Measurements from ENCODE around the gene AGO3. TPM values are rescaled to one million over a fixed set of nuclear protein-coding genes. Genes with fewer than 3 reads are reported as not detected.
A peak's percentile ranks its signal among the peaks of the same experiment; 100 is the strongest.

The AGO3 gene
- total and polyA plus RNA-seq, 2 donors = 4.1 to 16.5 TPM

DNA sequence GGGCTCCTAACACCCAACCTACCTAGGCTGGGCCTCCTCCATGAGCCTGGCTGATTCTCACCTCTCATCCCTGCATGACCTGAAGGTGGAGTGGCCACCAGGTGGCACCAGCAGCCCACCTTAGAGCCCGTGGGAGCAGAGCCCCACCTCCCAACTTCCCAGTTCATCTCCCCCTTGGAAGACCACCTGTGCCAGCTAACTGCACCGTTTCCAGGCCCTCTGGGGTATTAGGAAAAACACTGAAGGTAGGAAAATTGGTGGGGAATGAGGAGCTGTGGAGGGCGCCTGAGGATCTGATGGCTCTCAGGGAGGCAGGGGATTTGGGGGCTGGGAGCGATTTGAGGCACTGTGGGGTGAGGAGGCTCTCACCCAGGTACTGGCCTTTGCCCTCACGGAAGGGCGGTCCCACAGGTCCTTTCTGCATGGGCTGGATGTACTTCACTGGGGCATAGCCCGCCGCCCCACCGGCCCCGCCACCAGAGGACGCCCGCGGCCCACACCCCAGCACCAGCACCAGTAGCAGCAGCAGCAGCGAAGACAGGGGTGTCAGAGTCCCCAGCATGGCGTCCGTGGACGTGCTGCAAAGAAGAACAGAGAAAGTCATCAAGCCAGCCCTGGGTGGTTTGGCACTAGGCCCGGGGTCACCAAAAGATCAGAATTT is 168.9 kb downstream of the AGO3 start:
- DNase-seq (ENCODE audit: low read depth in 6 of 9, low spot score in 9 of 9) = peak in 7 of 9 donors; percentile 48 to 78 (median 66)
- Histone ChIP-seq H3K4me3 (ENCODE audit: low read length in 2 of 2) (no peak overlapping the region), H3K9me3 (ENCODE audit: control insufficient read depth in 2 of 2, insufficient read depth in 1 of 2, low read length in 1 of 2) (no peaks in the 10 kb centered on the region), H3K27ac (ENCODE audit: low read depth in 1 of 2, low read length in 1 of 2) (no peak overlapping the region), H3K4me1 (ENCODE audit: control insufficient read depth in 2 of 2, insufficient read depth in 2 of 2, low read length in 2 of 2) (peaks cover 0 to 3% of the 10 kb centered on the region in 2 donors), H3K36me3 (ENCODE audit: control insufficient read depth in 2 of 2, insufficient read depth in 2 of 2, low read length in 1 of 2) (peaks cover 10 to 12% of the 10 kb centered on the region in 2 donors), H3K27me3 (ENCODE audit: control insufficient read depth in 2 of 2, insufficient read depth in 1 of 2, low read length in 1 of 2) (no peaks in the 10 kb centered on the region)
- WGBS = 45% methylated on average over 18 of the region's 18 CpGs

DNA sequence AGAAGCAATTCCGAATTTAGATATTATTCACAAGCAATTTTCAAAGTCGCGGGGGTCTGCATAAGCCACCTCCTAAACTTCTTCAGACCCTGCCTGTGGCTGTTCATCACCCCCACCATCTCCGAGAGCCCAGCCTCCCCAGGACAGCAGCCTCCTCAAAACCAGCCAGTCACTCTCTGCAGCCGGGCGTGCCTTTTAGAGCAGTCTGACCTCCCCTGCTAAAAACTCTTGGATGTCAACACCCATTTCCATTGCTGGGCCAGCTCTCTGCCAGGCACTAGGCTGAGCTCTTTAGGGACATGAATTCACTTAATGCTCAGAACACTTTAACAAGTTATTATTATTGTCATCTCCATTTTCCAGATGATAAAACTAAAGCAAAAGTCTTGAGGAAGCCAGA is 169.5 kb downstream of the AGO3 start:
- Histone ChIP-seq H3K36me3 (ENCODE audit: control insufficient read depth in 2 of 2, insufficient read depth in 2 of 2, low read length in 1 of 2) (peaks cover 7 to 8% of the 10 kb centered on the region in 2 donors), H3K9me3 (ENCODE audit: control insufficient read depth in 2 of 2, insufficient read depth in 1 of 2, low read length in 1 of 2) (no peaks in the 10 kb centered on the region), H3K27ac (ENCODE audit: low read depth in 1 of 2, low read length in 1 of 2) (no peak overlapping the region), H3K4me3 (ENCODE audit: low read length in 2 of 2) (no peak overlapping the region), H3K4me1 (ENCODE audit: control insufficient read depth in 2 of 2, insufficient read depth in 2 of 2, low read length in 2 of 2) (peaks cover 0 to 3% of the 10 kb centered on the region in 2 donors), H3K27me3 (ENCODE audit: control insufficient read depth in 2 of 2, insufficient read depth in 1 of 2, low read length in 1 of 2) (no peaks in the 10 kb centered on the region)
- no peak for DNase-seq (ENCODE audit: low read depth in 6 of 9, low spot score in 9 of 9)
- WGBS = 94% methylated on average over 6 of the region's 6 CpGs

DNA sequence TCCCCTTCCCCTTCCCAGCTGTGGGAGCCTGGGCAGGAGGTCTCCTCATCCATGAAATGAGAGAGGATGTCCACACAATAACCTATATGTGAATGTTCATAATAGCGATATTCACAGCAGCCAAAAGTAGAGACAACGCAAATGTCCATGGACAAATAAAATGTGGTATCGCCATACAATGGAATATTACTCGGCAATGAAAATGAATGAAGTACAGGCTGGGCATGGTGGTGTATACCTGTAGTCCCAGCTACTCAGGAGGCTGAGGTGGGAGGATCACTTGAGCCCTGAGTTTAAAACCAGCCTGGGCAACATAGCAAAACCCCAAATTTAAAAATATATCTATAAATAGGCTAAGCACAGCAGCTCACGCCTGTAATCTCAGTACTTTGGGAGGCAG is 170.6 kb downstream of the AGO3 start:
- H3K36me3 ChIP-seq (ENCODE audit: control insufficient read depth in 2 of 2, insufficient read depth in 2 of 2, low read length in 1 of 2) = peaks cover 0 to 2% of the 10 kb centered on the region in 2 donors
- WGBS = 96% methylated on average over 5 of the region's 5 CpGs
- H3K27ac ChIP-seq (ENCODE audit: low read depth in 1 of 2, low read length in 1 of 2) = no peak overlapping the region
- peaks cover 0 to 3% of the 10 kb centered on the region in 2 donors for H3K4me1 ChIP-seq (ENCODE audit: control insufficient read depth in 2 of 2, insufficient read depth in 2 of 2, low read length in 2 of 2)
- H3K9me3 ChIP-seq (ENCODE audit: control insufficient read depth in 2 of 2, insufficient read depth in 1 of 2, low read length in 1 of 2) = no peaks in the 10 kb centered on the region
- no peak for DNase-seq (ENCODE audit: low read depth in 6 of 9, low spot score in 9 of 9)
- no peak overlapping the region for H3K4me3 ChIP-seq (ENCODE audit: low read length in 2 of 2)
- no peaks in the 10 kb centered on the region for H3K27me3 ChIP-seq (ENCODE audit: control insufficient read depth in 2 of 2, insufficient read depth in 1 of 2, low read length in 1 of 2)

DNA sequence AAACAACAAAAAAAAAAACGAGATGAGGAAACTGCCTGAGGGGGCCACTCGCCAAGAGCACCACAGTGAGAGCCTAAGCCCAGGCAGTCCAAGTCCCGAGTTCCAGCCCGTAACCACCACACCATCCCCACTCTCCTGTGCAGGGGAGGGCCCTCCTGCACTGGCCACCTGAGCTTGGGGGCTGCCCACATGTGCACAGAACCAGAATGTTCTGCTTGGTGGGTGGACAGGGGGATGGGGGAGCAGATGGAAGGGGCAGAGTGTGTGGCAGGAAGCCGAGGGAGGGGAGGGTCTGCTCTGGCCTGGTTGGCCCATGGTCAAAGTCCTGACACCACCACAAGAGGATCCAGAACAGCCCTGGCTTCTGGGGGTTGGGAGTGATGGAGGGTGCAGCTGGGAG is 175.4 kb downstream of the AGO3 start:
- Histone ChIP-seq H3K27ac (ENCODE audit: low read depth in 1 of 2, low read length in 1 of 2) (no peak overlapping the region), H3K27me3 (ENCODE audit: control insufficient read depth in 2 of 2, insufficient read depth in 1 of 2, low read length in 1 of 2) (no peaks in the 10 kb centered on the region), H3K4me1 (ENCODE audit: control insufficient read depth in 2 of 2, insufficient read depth in 2 of 2, low read length in 2 of 2) (peaks cover 6 to 12% of the 10 kb centered on the region in 2 donors), H3K36me3 (ENCODE audit: control insufficient read depth in 2 of 2, insufficient read depth in 2 of 2, low read length in 1 of 2) (no peaks in the 10 kb centered on the region), H3K9me3 (ENCODE audit: control insufficient read depth in 2 of 2, insufficient read depth in 1 of 2, low read length in 1 of 2) (no peaks in the 10 kb centered on the region), H3K4me3 (ENCODE audit: low read length in 2 of 2) (no peak overlapping the region)
- DNase-seq (ENCODE audit: low read depth in 6 of 9, low spot score in 9 of 9) = no peak
- WGBS = 55% methylated on average over 5 of the region's 5 CpGs

DNA sequence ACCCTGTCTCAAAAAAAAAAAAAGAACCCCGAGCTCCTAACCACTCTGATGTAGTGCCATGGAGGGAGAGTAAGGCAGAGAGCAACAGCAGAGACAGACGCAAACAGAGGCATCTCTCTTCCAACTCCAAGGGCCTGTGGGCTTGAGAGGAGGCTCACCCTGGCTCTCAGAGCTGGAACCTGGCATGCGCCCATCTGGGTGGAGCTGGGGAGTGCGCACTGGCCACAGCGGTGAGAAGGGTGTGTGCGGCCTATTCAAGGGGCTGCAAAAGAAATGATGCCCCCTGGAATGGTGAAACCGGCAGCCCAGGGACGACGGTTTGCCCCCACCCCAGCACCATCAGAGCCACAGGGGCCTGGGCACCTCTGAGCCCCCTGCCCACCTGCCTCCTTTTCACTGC is 176.5 kb downstream of the AGO3 start:
- no peaks in the 10 kb centered on the region for H3K9me3 ChIP-seq (ENCODE audit: control insufficient read depth in 2 of 2, insufficient read depth in 1 of 2, low read length in 1 of 2)
- no peak for DNase-seq (ENCODE audit: low read depth in 6 of 9, low spot score in 9 of 9)
- H3K27ac ChIP-seq (ENCODE audit: low read depth in 1 of 2, low read length in 1 of 2) = no peak overlapping the region
- no peak overlapping the region for H3K4me3 ChIP-seq (ENCODE audit: low read length in 2 of 2)
- 97% methylated on average over 9 of the region's 9 CpGs for WGBS
- H3K4me1 ChIP-seq (ENCODE audit: control insufficient read depth in 2 of 2, insufficient read depth in 2 of 2, low read length in 2 of 2) = peaks cover 6 to 12% of the 10 kb centered on the region in 2 donors
- H3K36me3 ChIP-seq (ENCODE audit: control insufficient read depth in 2 of 2, insufficient read depth in 2 of 2, low read length in 1 of 2) = no peaks in the 10 kb centered on the region
- H3K27me3 ChIP-seq (ENCODE audit: control insufficient read depth in 2 of 2, insufficient read depth in 1 of 2, low read length in 1 of 2) = no peaks in the 10 kb centered on the region

DNA sequence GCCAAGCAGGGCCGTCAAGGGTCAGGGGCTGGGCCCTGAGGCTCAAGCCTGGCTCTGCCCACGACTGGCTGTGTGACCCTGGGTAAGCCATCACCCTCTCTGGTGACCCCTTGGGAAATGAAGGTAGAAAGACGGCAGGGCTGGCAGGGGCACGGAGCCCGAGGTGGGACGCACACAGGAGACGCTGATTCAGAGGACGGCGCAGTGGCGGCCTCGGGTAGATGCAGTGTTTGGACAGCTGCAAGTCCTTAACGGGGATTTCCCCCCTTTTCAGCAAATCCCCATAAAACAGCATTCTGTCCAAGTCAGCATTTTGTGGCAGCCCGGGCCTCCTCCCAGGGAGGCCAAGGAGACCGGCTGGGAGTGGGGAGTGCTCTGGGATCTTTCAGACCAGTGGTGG is 177.4 kb downstream of the AGO3 start:
- Histone ChIP-seq H3K4me3 (ENCODE audit: low read length in 2 of 2) (no peak overlapping the region), H3K9me3 (ENCODE audit: control insufficient read depth in 2 of 2, insufficient read depth in 1 of 2, low read length in 1 of 2) (no peaks in the 10 kb centered on the region), H3K27me3 (ENCODE audit: control insufficient read depth in 2 of 2, insufficient read depth in 1 of 2, low read length in 1 of 2) (no peaks in the 10 kb centered on the region), H3K4me1 (ENCODE audit: control insufficient read depth in 2 of 2, insufficient read depth in 2 of 2, low read length in 2 of 2) (peaks cover 6 to 12% of the 10 kb centered on the region in 2 donors), H3K27ac (ENCODE audit: low read depth in 1 of 2, low read length in 1 of 2) (peak overlapping the region in 1 of 2 donors; percentile 26), H3K36me3 (ENCODE audit: control insufficient read depth in 2 of 2, insufficient read depth in 2 of 2, low read length in 1 of 2) (no peaks in the 10 kb centered on the region)
- no peak for DNase-seq (ENCODE audit: low read depth in 6 of 9, low spot score in 9 of 9)
- WGBS = 95% methylated on average over 14 of the region's 14 CpGs

DNA sequence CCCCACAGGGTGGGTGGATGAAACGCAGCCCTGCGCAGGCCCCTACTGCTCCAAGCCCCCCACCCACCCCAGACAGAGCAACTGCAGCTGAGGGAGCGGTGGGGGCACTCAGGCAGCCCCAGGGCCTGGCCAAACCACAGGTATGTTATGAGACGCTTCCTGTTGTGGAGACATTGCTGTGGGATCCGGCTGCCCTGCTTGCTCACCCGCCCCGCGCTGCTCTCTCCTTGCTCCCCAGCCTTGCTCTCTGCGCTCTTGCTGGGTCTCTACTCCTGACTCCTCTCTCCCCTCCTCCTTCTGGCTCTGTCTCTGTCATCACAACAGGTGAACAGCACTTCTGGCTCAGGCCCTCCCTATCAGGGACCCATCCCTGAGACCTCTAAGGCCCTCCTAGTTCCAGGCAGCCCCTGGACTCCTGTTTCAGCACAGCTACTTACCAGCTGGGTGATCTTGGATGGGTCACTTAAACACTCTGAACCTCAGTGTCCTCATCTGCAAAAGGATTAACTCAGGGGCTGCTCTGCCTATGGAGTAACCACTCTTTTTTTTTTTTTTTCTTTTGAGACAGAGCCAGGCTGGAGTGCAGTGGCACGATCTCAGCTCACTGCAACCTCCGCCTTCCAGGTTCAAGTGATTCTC is 178.3 kb downstream of the AGO3 start:
- WGBS = 28% methylated on average over 11 of the region's 11 CpGs
- Histone ChIP-seq H3K36me3 (ENCODE audit: control insufficient read depth in 2 of 2, insufficient read depth in 2 of 2, low read length in 1 of 2) (no peaks in the 10 kb centered on the region), H3K9me3 (ENCODE audit: control insufficient read depth in 2 of 2, insufficient read depth in 1 of 2, low read length in 1 of 2) (no peaks in the 10 kb centered on the region), H3K4me3 (ENCODE audit: low read length in 2 of 2) (no peak overlapping the region), H3K27ac (ENCODE audit: low read depth in 1 of 2, low read length in 1 of 2) (peak overlapping the region; percentile 12 to 78), H3K4me1 (ENCODE audit: control insufficient read depth in 2 of 2, insufficient read depth in 2 of 2, low read length in 2 of 2) (peaks cover 6 to 12% of the 10 kb centered on the region in 2 donors), H3K27me3 (ENCODE audit: control insufficient read depth in 2 of 2, insufficient read depth in 1 of 2, low read length in 1 of 2) (no peaks in the 10 kb centered on the region)
- peak in 3 of 9 donors; percentile 31 to 70 (median 55) for DNase-seq (ENCODE audit: low read depth in 6 of 9, low spot score in 9 of 9)

DNA sequence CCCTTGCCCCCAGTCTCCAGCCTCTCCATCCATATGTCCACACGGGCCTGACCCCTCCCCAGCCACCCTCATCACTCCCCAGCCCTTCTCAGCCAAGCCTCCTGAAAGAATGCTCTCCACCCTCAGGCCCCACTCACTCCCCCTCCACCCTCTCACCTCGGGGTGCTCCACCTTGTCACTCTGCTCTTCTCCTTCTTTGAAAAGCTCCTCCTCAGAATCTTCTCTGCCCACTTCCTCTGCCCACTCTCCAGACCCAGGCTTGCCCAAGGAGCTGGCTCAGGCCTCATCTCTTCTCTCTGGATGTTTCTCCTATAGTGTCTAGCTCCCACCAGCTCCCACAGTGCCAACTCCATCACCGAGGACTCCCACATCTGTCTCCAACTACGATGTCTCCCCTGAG is 180.2 kb downstream of the AGO3 start:
- DNase-seq (ENCODE audit: low read depth in 6 of 9, low spot score in 9 of 9) = no peak
- H3K27me3 ChIP-seq (ENCODE audit: control insufficient read depth in 2 of 2, insufficient read depth in 1 of 2, low read length in 1 of 2) = no peaks in the 10 kb centered on the region
- no peaks in the 10 kb centered on the region for H3K36me3 ChIP-seq (ENCODE audit: control insufficient read depth in 2 of 2, insufficient read depth in 2 of 2, low read length in 1 of 2)
- peaks cover 6 to 12% of the 10 kb centered on the region in 2 donors for H3K4me1 ChIP-seq (ENCODE audit: control insufficient read depth in 2 of 2, insufficient read depth in 2 of 2, low read length in 2 of 2)
- H3K27ac ChIP-seq (ENCODE audit: low read depth in 1 of 2, low read length in 1 of 2) = no peak overlapping the region
- H3K4me3 ChIP-seq (ENCODE audit: low read length in 2 of 2) = no peak overlapping the region
- 80% methylated on average over 4 of the region's 4 CpGs for WGBS
- no peaks in the 10 kb centered on the region for H3K9me3 ChIP-seq (ENCODE audit: control insufficient read depth in 2 of 2, insufficient read depth in 1 of 2, low read length in 1 of 2)

DNA sequence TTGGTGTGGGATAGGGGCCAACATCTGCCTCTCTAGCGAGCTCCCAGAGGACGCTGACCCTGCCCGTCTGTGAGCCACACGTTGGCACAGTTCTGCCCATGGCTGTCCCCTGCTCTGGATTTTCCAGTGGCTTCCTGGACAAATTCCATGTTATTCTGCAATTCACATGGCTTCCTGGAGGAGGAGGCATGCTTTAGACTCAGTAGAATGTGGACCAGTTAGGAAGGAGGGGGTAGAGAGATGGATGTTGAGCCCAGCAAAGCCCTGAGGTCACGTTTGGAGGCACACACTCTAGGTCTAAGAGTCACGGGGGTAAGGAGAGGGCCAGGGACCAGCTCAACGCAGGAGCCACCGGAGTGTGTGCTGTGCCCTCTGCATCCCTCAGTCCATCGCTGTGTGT is 181.9 kb downstream of the AGO3 start:
- Histone ChIP-seq H3K27ac (ENCODE audit: low read depth in 1 of 2, low read length in 1 of 2) (no peak overlapping the region), H3K36me3 (ENCODE audit: control insufficient read depth in 2 of 2, insufficient read depth in 2 of 2, low read length in 1 of 2) (no peaks in the 10 kb centered on the region), H3K27me3 (ENCODE audit: control insufficient read depth in 2 of 2, insufficient read depth in 1 of 2, low read length in 1 of 2) (no peaks in the 10 kb centered on the region), H3K9me3 (ENCODE audit: control insufficient read depth in 2 of 2, insufficient read depth in 1 of 2, low read length in 1 of 2) (no peaks in the 10 kb centered on the region), H3K4me1 (ENCODE audit: control insufficient read depth in 2 of 2, insufficient read depth in 2 of 2, low read length in 2 of 2) (peaks cover 6 to 12% of the 10 kb centered on the region in 2 donors), H3K4me3 (ENCODE audit: low read length in 2 of 2) (no peak overlapping the region)
- no peak for DNase-seq (ENCODE audit: low read depth in 6 of 9, low spot score in 9 of 9)
- 98% methylated on average over 9 of the region's 9 CpGs for WGBS
